Endothelial cell of hepatic sinusoid (primary cell): ENCODE measurements around the gene ERC2.

Source experiments
- in situ Hi-C: cut with HindIII; loops from 2 replicates; pipeline ENCODE4 v1.10.0; 2017; ENCODE audit warnings: low sequenced_read_pairs

Gene ERC2

GRCh38 chr3:55500555-55501330, 967.5 kb downstream of the ERC2 start:
- in situ Hi-C loops, result no loop called here

- in situ Hi-C loops, result loop anchor here (25.0 kb wide), 3 partner anchors 161 to 636 kb away; no protein-coding TSS in a partner anchor
Measured at GRCh38 chr3:55498520-55498919, 969.7 kb downstream of the ERC2 start.

GRCh38 chr3:55497250-55497649, 971.0 kb downstream of the ERC2 start:
- in situ Hi-C loops, result loop anchor here (25.0 kb wide), 3 partner anchors 160 to 635 kb away; no protein-coding TSS in a partner anchor

GRCh38 chr3:55494976-55495375, 973.3 kb downstream of the ERC2 start:
- in situ Hi-C loops, result loop anchor here (25.0 kb wide), 3 partner anchors 158 to 633 kb away; no protein-coding TSS in a partner anchor

- in situ Hi-C loops, result loop anchor here (25.0 kb wide), 3 partner anchors 156 to 631 kb away; no protein-coding TSS in a partner anchor
Measured at GRCh38 chr3:55492976-55493375, 975.3 kb downstream of the ERC2 start.

- in situ Hi-C loops, result loop anchor here (25.0 kb wide), 3 partner anchors 154 to 629 kb away; no protein-coding TSS in a partner anchor
Measured at GRCh38 chr3:55491296-55491816, 976.9 kb downstream of the ERC2 start.

GRCh38 chr3:55490276-55490913, 977.9 kb downstream of the ERC2 start:
- in situ Hi-C loops, result loop anchor here (25.0 kb wide), 3 partner anchors 153 to 628 kb away; no protein-coding TSS in a partner anchor

GRCh38 chr3:55489798-55490132, 978.5 kb downstream of the ERC2 start:
- in situ Hi-C loops, result loop anchor here (25.0 kb wide), 3 partner anchors 152 to 627 kb away; no protein-coding TSS in a partner anchor

- in situ Hi-C loops, result loop anchor here (25.0 kb wide), 3 partner anchors 151 to 626 kb away; no protein-coding TSS in a partner anchor
Measured at GRCh38 chr3:55488398-55489055, 979.7 kb downstream of the ERC2 start.

- in situ Hi-C loops, result loop anchor here (25.0 kb wide), 3 partner anchors 150 to 625 kb away; no protein-coding TSS in a partner anchor
Measured at GRCh38 chr3:55487381-55488241, 980.7 kb downstream of the ERC2 start.

GRCh38 chr3:55486857-55487380, 981.3 kb downstream of the ERC2 start, which contains the start of gene WNT5A:
Gene WNT5A, minus strand, starts transcription at chr3:55487306. Its CDS starts 321 bp downstream, at chr3:55486985.
- in situ Hi-C loops, result loop anchor here (25.0 kb wide), 3 partner anchors 150 to 625 kb away; no protein-coding TSS in a partner anchor

- in situ Hi-C loops, result loop anchor here (25.0 kb wide), 3 partner anchors 149 to 624 kb away; no protein-coding TSS in a partner anchor
Measured at GRCh38 chr3:55486101-55486856, 982.0 kb downstream of the ERC2 start.

GRCh38 chr3:55484801-55485791, 983.2 kb downstream of the ERC2 start:
- in situ Hi-C loops, result loop anchor here (5.0 to 25.0 kb wide), 4 partner anchors 148 to 623 kb away; no protein-coding TSS in a partner anchor

GRCh38 chr3:55484191-55484689, 984.0 kb downstream of the ERC2 start:
- in situ Hi-C loops, result loop anchor here (5.0 to 25.0 kb wide), 4 partner anchors 147 to 622 kb away; no protein-coding TSS in a partner anchor

- in situ Hi-C loops, result loop anchor here (5.0 to 25.0 kb wide), 4 partner anchors 146 to 621 kb away; no protein-coding TSS in a partner anchor
Measured at GRCh38 chr3:55483196-55484095, 984.8 kb downstream of the ERC2 start.
